Activated CD8-positive, alpha-beta memory T cell treated with anti-CD3 and anti-CD28 coated beads for 36 hours (primary cell): Measurements from ENCODE around the gene SDK1. TPM values are rescaled to one million over a fixed set of nuclear protein-coding genes. Genes with fewer than 3 reads are reported as not detected.

Source experiments
- CTCF ChIA-PET: fragments of 350-600 bp; sonication (Branson Sonifier 250); formaldehyde crosslinking; loops from one replicate; lab custom pipeline; 2021; ENCODE audit warnings: antibody characterized with exemption; lab: Charles Lee
- POLR2A ChIA-PET: fragments of 350-600 bp; sonication (Branson Sonifier 250); formaldehyde crosslinking; loops from one replicate; lab custom pipeline; 2021; ENCODE audit warnings: antibody characterized with exemption; lab: Charles Lee
- total RNA-seq, 2 experiments: library from RNA; stranded (reverse); gene quantifications; one replicate each; pipeline ENCODE4 v1.2.3, GENCODE V29; 2021

SDK1 gene
- total RNA-seq, 2 experiments from 2014 or later, result 0.15 to 0.50 TPM

DNA sequence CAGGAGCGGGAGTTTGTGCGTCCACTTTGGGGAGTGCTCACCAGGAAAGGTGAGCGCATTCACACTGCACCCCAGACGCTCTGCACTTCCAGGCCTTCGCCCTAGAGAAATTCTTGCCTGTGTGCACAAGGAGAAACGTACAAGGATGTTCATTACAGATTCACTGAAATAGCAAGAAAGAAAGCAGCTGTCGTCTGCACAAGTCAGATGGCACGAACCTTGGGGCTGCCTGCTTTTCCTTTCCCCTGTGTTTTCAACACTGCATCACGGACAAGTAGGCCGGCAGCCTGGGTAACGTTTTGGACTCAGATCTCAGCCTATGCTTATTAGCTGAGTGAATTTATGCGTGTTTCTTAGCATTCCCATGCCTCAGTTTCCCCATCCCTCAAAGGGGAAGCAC is 834.2 kb downstream of the SDK1 start:
- POLR2A ChIA-PET, result no interaction called here
- CTCF ChIA-PET, result no interaction called here

DNA sequence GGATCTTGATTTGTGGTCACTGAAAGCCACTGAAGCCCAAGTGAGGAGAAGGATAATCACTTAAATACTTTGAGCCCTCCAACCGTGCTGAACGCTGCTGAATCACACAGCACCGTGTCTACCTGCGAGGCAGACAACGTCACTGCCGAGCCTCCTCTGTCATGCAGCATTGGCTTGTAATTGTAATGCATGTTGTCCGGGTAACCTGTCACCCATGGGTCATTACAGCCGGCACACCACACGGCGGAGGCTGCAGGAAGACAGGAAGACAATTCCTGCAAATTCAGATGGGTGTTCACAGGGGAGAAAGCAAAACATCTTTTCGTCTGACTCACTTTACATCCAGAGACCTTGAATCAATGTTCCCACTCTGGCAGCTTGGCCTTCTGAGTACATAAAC is 835.0 kb downstream of the SDK1 start:
- CTCF ChIA-PET, result no interaction called here
- POLR2A ChIA-PET, result no interaction called here

DNA sequence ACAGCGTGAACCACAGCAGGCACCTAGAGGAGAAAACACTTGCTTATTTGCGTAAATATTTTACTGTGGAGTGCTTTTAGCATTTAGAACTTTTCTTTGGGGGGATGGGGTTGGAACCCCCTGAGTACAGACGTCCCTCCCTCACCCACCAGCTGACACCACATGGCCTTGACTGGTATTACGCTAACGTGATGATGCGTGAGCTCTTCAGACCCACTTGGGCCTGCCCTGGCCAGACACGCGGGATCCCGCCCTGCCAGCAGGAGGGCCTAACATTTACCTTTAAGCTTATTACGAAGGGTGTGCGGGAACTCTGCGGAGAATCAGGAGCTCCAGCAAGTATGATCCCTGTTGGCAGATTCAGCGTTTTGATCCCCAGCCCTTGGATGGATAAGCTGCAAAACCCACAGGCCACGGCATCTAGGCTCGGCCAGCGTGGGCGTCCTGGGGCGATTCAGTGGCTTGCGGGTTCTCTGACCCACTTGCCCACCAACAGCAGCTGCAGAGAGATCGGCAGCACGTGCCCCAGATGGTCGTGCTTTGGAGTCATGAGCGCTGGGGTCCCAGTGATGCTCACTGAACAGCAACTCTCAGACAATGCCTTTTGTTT is 835.6 kb downstream of the SDK1 start:
- CTCF ChIA-PET, result no interaction called here
- POLR2A ChIA-PET, result no interaction called here

DNA sequence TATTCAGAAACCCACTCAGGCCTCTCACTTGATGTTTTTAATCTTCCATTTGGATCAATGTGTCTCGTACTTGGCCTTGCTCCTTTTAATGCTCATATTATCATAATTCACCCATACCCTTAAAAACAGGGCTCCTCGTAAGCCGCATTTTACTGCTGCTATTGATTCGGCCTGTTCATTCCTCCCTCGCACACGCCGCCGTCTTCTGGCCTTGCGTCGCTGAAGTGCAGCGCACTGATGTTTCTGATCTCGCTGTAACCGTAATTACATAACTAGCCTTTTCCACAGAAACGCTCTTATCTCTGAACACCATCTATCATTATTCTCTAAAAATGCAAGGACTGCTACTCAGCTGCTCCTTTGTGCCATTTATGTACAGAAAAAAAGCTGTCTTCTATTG is 836.5 kb downstream of the SDK1 start:
- CTCF ChIA-PET, result no interaction called here
- POLR2A ChIA-PET, result no interaction called here

DNA sequence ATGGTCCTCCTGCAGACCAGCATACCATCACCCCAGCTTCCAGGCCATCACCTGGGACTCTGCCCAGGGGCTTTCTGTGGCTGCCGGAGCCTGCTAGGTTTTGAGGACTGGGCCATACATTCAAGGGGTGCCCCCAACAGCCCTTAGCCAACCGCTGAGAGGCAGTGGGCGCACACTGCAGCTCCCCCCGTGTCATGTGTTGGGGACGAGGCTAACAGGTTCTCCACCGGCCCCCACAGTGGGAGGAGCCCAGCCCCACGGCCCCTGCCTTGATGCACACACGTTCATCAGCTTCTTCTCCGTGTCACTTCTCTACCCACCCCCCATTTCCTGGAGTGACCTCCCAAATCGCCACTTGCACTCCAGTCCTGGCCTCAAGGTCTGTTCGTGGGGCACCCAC is 837.8 kb downstream of the SDK1 start:
- ChIA-PET CTCF (no interaction called here), POLR2A (no interaction called here)

DNA sequence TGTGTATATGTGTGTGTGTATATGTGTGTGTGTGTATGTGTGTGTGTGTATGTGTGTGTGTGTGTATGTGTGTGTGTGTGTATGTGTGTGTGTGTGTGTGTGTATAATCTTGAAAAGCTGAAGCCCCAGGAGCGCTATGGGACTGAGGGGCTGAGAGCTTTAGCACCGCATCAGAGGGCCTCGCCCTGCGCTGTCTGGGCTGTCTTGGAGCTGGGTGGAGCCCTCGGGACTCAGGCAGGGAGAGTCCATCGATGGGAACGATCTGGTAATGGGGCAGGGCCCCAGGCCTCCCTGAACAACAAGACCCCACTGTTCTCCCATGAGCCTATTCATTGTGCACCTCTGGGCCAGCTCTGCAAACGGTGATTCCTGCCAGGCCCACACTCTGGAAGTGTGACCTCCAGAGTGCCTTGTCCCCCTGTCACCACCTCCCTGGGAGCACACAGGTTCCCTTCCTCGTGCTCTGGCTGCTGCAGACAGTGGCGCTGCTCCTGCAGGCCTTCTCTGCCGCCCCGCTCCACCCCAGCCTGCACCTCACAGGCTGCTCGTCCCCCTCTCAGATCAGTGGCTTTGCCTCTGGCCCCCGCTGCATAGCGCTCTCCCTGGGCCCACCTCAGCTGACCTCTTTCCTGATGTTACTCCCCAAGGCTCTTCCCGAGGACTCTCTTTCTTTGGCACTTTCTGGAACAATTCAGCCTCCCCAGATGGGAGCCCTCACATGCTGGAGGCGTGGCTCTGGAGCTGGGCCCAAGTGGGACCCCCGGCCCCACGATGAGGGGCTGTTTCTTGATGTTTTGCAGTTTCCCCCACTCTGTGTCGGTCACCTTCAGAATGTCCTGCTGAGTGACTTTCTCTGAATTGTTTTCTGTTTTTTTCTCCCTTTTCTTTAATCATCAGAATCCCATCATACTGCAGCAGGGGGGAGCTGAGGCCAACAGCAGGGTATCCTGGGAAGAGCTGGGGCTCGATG is 838.9 kb downstream of the SDK1 start:
- POLR2A ChIA-PET, result no interaction called here
- CTCF ChIA-PET, result no interaction called here

DNA sequence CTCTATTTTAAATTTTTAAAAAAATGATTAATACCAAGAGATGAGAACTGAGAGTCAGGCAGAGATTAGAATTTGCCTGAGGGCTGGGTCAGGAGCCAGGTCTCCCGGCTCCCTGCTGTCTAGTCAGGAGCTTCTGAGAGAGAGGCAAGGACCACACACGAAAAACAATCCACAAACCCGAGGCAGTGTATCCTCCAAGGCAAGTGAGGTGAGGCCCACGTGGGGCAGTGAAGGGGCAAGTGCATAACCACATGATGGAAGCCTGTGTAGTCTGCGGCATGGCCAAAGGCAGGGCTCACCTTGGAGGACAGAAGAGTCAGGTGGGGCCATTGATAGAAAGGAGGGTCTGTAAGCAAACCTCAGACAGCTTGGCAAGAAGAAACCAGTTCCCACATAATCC is 839.9 kb downstream of the SDK1 start:
- CTCF ChIA-PET, result no interaction called here

DNA sequence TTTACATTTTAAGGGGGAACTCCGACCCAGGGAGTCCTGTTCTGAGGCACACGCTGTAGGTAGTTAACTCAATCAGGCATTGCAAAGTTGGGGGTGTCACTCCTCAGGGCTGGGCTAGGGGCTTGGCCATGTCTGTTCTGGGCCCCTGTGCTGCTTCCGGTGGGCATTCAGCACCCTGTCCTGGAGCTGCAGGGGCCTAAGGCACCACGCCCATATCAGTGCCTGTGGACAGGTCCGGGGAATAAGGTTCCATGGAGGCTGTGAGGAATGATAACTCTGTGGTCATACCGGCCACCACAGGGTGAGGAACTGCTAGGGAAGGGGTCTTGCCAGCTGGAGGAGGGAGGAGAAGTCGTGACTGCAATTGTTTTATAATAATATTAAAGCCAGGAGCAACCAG is 842.0 kb downstream of the SDK1 start:
- CTCF ChIA-PET, result interaction anchor here (0.5 kb wide), 1 partner anchor 339 kb away, joined by 5 read pairs; no protein-coding TSS in a partner anchor
- POLR2A ChIA-PET, result interaction anchor here (0.5 kb wide), 1 partner anchor 933 kb away, joined by 4 read pairs; no protein-coding TSS in a partner anchor

More for the DNA sequence above, 839.9 kb downstream of the SDK1 start:
- POLR2A ChIA-PET, result no interaction called here

DNA sequence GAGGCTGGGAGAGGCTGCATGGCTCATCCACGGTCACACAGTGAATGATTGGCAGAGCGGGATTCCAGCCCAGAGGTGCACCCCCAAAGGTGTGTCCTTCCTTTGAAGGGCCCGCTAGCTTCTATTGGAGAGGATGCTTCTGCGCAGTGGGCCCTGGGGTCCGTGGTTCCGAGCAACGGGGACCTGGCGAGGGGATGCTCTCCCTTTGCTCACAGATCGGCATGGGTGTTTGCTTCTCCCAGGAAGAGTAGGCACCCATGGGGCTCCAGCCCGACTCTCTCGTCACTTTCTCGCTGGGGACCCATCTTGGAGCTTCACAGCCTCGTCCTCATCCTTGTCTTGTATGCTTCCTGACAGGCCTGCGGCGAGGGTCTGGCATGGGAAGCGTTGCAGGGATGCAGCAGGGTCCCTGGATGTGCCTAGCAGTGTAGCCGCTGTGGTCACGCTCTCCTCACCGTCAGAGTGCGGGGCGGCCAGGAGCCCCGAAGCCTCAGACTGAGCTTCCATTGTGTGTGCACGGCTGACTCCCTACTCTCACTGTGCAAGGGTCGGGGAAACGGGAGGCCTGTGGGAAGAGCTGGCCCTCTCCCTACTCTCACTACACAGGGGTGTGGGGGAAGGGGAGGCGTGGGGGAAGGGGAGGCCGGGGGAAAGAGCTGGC is 842.6 kb downstream of the SDK1 start:
- ChIA-PET POLR2A (interaction anchor here (0.5 kb wide), 1 partner anchor 934 kb away, joined by 4 read pairs; no protein-coding TSS in a partner anchor), CTCF (interaction anchor here (0.5 kb wide), 1 partner anchor 338 kb away, joined by 5 read pairs; no protein-coding TSS in a partner anchor)

DNA sequence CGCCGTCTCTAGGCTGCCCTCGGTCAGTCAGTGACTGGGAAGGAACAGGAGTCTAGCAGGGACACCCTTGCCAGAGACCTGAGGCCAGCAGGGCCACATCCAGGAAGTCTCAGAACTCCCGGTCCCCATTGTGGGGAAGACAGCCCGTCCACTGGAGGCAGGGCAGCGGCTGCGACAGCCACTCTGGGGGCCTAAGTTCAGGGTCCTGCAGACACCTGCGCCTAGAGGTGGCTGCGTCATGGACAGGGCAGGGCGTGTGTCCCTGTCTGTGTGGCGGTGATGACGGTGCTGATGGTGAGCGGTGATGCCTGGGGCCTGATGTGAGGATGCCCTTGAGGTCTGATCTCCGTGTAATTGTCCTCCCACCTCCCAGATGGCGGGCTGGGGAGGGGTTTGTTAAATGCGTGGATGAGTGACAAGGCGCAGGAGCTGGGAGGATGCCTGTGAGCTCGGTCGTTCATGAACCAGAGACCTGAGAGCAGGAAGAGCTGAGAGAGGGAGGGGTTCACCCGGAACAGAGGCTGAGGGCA is 843.2 kb downstream of the SDK1 start:
- ChIA-PET POLR2A (no interaction called here), CTCF (no interaction called here)

DNA sequence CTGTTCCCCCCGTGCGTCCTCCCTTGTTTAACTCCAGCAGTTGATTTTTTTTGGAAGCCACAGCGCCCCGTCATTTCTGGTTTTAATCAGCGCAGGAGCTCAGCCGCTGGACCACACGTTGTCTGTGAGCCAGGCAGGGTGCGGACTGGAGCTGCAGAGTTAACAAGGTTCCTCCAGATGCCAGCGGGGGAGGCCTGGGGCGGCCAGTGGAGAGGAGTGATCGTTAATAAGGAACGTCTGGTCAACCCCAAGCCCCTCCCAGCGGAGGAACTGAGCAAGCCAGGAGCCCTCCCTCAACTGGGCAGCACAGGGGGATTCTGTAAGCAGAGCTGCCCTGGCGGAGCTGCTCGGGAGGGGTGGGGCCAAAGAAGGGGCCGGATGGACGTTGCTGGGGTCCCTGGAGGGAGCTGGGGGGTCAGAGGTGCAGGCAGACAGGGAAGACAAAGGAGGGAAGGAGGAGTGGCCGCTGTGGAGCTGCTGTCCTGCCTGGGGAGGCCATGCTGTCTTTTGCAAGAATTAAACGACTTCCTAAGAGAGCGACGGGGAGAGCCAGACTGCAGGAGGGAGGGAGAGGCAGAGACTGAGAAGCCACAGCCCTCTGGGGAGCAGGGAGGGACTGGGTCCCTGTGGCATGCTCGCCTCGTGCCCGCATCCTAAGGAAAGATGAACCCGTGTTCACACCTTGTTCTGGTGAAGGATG is 843.9 kb downstream of the SDK1 start:
- CTCF ChIA-PET, result no interaction called here
- POLR2A ChIA-PET, result no interaction called here

DNA sequence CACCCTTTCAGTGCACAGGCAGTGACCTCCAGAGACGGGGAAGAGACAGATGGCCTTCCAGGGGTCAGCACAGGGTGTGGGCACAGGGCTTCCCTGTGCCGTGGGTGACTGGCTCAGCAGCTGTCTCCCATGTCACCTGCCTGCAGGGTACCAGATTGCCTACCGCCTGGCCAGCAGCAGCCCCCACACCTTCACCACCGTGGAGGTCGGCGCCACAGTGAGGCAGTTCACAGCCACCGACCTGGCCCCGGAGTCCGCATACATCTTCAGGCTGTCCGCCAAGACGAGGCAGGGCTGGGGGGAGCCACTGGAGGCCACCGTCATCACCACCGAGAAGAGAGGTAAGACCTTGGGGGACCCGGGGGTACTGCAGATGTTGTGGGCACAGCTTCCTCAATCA is 844.5 kb downstream of the SDK1 start:
- ChIA-PET POLR2A (no interaction called here), CTCF (no interaction called here)

DNA sequence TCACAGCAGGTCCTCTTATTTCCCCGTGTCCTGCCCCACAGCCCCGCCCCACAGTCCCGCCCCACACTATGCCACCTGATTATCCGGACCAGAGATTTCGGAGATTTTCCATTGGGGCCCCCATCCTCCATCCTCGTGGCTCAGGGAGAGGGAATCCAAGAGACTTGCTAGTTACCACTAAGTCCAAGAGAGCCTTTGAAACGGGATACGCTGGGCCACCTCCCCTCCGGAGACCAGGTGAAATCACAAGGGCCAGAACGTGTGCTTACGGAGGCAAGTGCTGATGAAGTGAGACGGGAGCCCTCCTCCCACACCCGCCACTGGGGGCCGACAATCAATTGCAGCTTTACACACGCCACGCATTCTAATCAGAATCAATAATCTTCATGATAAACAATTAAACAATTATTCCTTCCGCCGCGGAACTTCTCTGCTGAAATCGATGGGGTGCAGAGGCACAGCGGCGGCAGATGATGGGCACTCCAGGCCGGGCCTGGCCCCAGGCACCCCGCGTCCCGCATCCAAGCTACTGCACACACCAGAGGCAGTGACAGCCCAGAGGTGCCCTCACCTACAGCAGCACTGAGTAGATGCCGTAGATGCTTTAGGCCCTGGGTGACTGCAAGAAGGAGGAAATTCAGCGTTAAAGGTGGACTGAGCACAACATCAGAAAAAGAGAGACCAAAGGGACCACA is 847.0 kb downstream of the SDK1 start:
- ChIA-PET POLR2A (no interaction called here), CTCF (no interaction called here)

DNA sequence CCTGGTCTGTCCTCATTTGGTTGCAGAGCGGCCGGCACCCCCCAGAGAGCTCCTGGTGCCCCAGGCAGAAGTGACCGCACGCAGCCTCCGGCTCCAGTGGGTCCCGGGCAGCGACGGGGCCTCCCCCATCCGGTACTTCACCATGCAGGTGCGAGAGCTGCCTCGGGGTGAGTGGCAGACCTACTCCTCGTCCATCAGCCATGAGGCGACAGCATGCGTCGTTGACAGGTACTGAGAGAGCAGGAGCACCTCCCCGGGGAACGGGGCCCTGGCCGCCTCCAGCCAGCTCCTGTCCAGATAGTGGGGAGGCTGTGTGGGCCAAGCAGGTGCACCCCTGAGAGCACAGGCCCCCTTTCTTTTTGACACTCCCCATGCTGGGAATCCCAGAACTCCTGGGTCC is 848.2 kb downstream of the SDK1 start:
- ChIA-PET CTCF (no interaction called here), POLR2A (no interaction called here)

DNA sequence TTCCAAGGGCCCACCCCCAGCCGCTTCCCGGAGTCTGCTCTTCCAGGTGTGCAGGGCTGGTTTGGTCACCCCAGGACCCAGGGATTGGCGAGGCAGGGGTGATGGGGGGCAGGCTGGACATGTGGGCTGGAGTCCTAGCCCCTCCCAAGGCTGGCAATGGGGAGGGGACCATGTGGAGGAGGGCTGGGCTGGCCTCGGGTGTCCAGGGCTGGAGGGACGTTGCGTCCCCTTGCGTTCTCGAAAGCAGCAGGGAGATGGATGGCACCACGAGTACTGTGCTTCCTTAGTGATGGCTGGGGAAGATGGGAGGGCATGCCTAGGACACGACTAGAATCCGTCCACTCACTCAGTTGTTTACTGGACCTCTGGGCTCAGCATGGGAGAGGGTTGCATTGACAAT is 848.6 kb downstream of the SDK1 start:
- ChIA-PET POLR2A (no interaction called here), CTCF (no interaction called here)

DNA sequence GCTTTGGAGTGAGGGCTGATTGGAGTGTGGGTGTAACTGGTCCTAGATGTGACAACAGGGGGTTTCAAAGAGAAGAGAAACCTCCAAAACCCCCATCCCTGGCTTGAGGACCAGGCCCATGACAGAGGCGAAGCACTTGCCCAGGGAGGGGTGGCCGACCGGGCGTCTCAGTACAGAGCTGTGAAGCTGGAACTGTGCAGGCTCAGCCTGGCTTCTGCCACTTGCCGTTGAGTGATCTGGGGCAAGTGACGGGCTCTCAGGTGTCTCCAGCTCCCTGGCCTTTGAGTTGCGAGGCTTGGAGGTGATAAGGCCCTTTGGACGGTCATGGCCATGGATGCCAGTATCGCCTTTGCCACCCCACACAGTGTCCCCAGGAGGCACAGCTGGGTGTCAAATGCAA is 849.7 kb downstream of the SDK1 start:
- ChIA-PET POLR2A (no interaction called here), CTCF (no interaction called here)

DNA sequence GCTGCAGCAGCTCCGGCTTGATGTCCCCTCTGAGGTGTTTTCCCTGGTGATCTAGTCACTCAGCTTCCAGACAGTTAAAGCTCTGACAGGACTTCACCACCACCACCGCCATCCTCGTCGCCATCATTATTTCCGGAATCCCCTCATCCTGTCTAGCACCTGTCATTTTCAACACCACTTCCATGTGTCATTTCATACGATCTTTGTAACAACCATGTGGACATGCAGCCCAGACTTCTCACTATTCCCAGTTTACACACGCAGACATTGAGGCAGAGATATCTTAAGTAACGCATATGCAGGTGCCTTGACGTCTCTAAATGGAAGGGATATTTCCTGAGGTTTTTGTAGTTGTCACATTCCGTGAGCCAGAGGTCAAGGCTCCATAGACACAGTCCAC is 850.5 kb downstream of the SDK1 start:
- CTCF ChIA-PET, result no interaction called here
- POLR2A ChIA-PET, result no interaction called here

DNA sequence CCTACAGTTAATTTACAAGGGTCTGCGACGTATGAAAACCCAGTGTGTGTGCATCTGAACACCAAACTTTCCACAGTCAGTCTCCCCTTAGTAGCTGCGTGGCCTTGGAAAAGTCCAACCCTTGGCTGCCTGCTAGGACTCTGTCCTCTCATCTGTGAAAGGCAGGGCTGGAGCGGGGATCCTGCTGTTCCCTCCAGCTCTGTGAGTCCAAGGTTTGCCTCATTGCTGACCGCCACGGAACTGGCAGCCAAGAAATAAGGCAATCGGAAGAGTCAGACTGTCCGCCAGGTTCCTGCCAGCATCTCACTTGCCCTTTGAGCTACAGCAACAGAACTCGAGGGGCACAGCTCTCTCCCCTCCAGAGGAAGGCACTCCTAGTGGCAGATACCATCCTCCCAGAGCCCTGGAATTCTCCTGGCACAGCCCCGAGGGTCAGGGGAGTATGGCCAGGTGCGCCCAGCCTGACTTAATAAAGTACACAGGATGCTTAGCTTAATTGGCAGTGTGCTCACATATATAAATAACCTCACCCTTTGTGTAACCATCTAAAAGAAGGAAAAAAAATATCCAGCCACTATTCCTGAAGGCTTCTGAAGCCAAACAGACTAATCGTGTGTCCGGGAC is 851.0 kb downstream of the SDK1 start:
- ChIA-PET CTCF (no interaction called here), POLR2A (no interaction called here)
